HG03135 (cell line): Measurements from ENCODE around the gene MLLT6.

Experiments used
- ATAC-seq: cut with Tn5 transposase; IDR thresholded peaks from one replicate; pipeline ENCODE4 v1.9.1; 2021; ENCODE audit warnings: mild to moderate bottlenecking, moderate library complexity; ENCODE audit not compliant: unreplicated experiment

The MLLT6 gene

GRCh38 chr17:38706505-38707216 is 1.6 kb downstream of the MLLT6 start:
- no peak for ATAC-seq

- no peak for ATAC-seq
Observed at GRCh38 chr17:38707678-38708351, 2.7 kb downstream of the MLLT6 start.

- no peak for ATAC-seq
Observed at GRCh38 chr17:38709104-38709820, 4.2 kb downstream of the MLLT6 start.

GRCh38 chr17:38709864-38710603 is 5.0 kb downstream of the MLLT6 start:
- no peak for ATAC-seq

GRCh38 chr17:38710604-38710962 is 5.5 kb downstream of the MLLT6 start:
- no peak for ATAC-seq

GRCh38 chr17:38710985-38711384 is 5.9 kb downstream of the MLLT6 start:
- no peak for ATAC-seq

GRCh38 chr17:38711792-38712571 is 6.9 kb downstream of the MLLT6 start:
- no peak for ATAC-seq

- ATAC-seq: no peak
Observed at GRCh38 chr17:38712593-38712992, 7.5 kb downstream of the MLLT6 start.

GRCh38 chr17:38713456-38714075 is 8.5 kb downstream of the MLLT6 start:
- ATAC-seq: no peak

GRCh38 chr17:38715216-38715943 is 10.3 kb downstream of the MLLT6 start:
- no peak for ATAC-seq

- ATAC-seq: no peak
Observed at GRCh38 chr17:38716368-38717005, 11.4 kb downstream of the MLLT6 start.

- no peak for ATAC-seq
Observed at GRCh38 chr17:38717139-38717745, 12.2 kb downstream of the MLLT6 start.

- no peak for ATAC-seq
Observed at GRCh38 chr17:38719289-38719942, 14.3 kb downstream of the MLLT6 start.

GRCh38 chr17:38719943-38720641 is 15.0 kb downstream of the MLLT6 start:
- ATAC-seq: no peak

- no peak for ATAC-seq
Observed at GRCh38 chr17:38720941-38721340, 15.9 kb downstream of the MLLT6 start.

GRCh38 chr17:38721802-38722201 is 16.7 kb downstream of the MLLT6 start:
- no peak for ATAC-seq

- ATAC-seq: no peak
Observed at GRCh38 chr17:38724337-38724988, 19.4 kb downstream of the MLLT6 start.
